Retina (tissue), 1 donor: Measurements from ENCODE around the gene TMPRSS13.
"Not testable (repeated sequence)": the region's sequence is repeated elsewhere in the genome, so short reads cannot be mapped to it uniquely, and the experiment has no call there.

ENCODE experiments used
- DNase-seq: peaks from one replicate; pipeline ENCODE4 v3.0.0-alpha.2; 2016

The TMPRSS13 gene

GRCh38 chr11:117929916-117930570 is 841 bp upstream of the TMPRSS13 start:
- no peak for DNase-seq

- DNase-seq: no peak
Measured at GRCh38 chr11:117928446-117929141, 608 bp downstream of the TMPRSS13 start.

- no peak for DNase-seq
Measured at GRCh38 chr11:117927926-117928325, 1.3 kb downstream of the TMPRSS13 start.

GRCh38 chr11:117926166-117926565 is 3.0 kb downstream of the TMPRSS13 start:
- not testable (repeated sequence) for DNase-seq

GRCh38 chr11:117925198-117925925 is 3.8 kb downstream of the TMPRSS13 start:
- no peak for DNase-seq

GRCh38 chr11:117924631-117925170 is 4.5 kb downstream of the TMPRSS13 start:
- DNase-seq: no peak

GRCh38 chr11:117923773-117924172 is 5.4 kb downstream of the TMPRSS13 start:
- DNase-seq: no peak

- no peak for DNase-seq
Measured at GRCh38 chr11:117923275-117923674, 5.9 kb downstream of the TMPRSS13 start.

- DNase-seq: no peak
Measured at GRCh38 chr11:117921893-117922292, 7.3 kb downstream of the TMPRSS13 start.

- DNase-seq: no peak
Measured at GRCh38 chr11:117921456-117921855, 7.7 kb downstream of the TMPRSS13 start.

GRCh38 chr11:117919781-117920221 is 9.4 kb downstream of the TMPRSS13 start:
- no peak for DNase-seq

GRCh38 chr11:117919341-117919740 is 9.9 kb downstream of the TMPRSS13 start:
- no peak for DNase-seq

- DNase-seq: no peak
Measured at GRCh38 chr11:117918366-117919255, 10.6 kb downstream of the TMPRSS13 start.

GRCh38 chr11:117917591-117918151 is 11.5 kb downstream of the TMPRSS13 start:
- DNase-seq: no peak

- no peak for DNase-seq
Measured at GRCh38 chr11:117916956-117917355, 12.2 kb downstream of the TMPRSS13 start.

- DNase-seq: no peak
Measured at GRCh38 chr11:117915672-117916235, 13.4 kb downstream of the TMPRSS13 start.

- DNase-seq: no peak
Measured at GRCh38 chr11:117914991-117915618, 14.1 kb downstream of the TMPRSS13 start.

GRCh38 chr11:117914398-117914761 is 14.8 kb downstream of the TMPRSS13 start:
- DNase-seq: no peak

- no peak for DNase-seq
Measured at GRCh38 chr11:117913736-117914397, 15.3 kb downstream of the TMPRSS13 start.

GRCh38 chr11:117912497-117912896 is 16.7 kb downstream of the TMPRSS13 start:
- no peak for DNase-seq

- DNase-seq: no peak
Measured at GRCh38 chr11:117911694-117912093, 17.5 kb downstream of the TMPRSS13 start.
